Thoracic aorta (tissue), 2 donors: Measurements from ENCODE around the gene INHA. TPM values are rescaled to one million over a fixed set of nuclear protein-coding genes. Genes with fewer than 3 reads are reported as not detected.

Experiments
- ATAC-seq: fragments of 150-250 bp; one replicate; pipeline ENCODE4 v1.8.0; 2017; ENCODE audit warnings: low read depth; ENCODE audit not compliant: insufficient number of reproducible peaks, low FRiP score
- DNase-seq: peaks from one replicate; pipeline ENCODE4 v3.0.0-alpha.2; 2020; ENCODE audit warnings: low spot score
- H3K27ac ChIP-seq, 2 donors: fragments of 200-600 bp; sonication (generic); 1 replicate in 1 of 2; 2 replicates in 1 of 2; pipeline ENCODE4 v1.5.1; 2016; ENCODE audit warnings: mild to moderate bottlenecking in 2 of 2, moderate library complexity in 2 of 2
- H3K27me3 ChIP-seq: fragments of 200-600 bp; sonication (generic); replicated peaks from 2 replicates; pipeline ENCODE4 v1.6.0; 2016; ENCODE audit warnings: mild to moderate bottlenecking; ENCODE audit not compliant: insufficient read depth
- H3K36me3 ChIP-seq: fragments of 200-600 bp; sonication (generic); one replicate; pipeline ENCODE4 v1.5.1; 2016
- H3K4me1 ChIP-seq, 2 donors: fragments of 200-600 bp; sonication (generic); 1 replicate in 1 of 2; 2 replicates in 1 of 2; pipeline versions ENCODE4 v1.5.1 to v1.6.0; 2016; ENCODE audit warnings: low read depth in 2 of 2, mild to moderate bottlenecking in 1 of 2; ENCODE audit not compliant: control insufficient read depth in 1 of 2
- H3K4me3 ChIP-seq: fragments of 200-600 bp; sonication (generic); 2 replicates; pipeline ENCODE4 v1.5.1; 2016; ENCODE audit warnings: mild to moderate bottlenecking
- H3K9me3 ChIP-seq: fragments of 200-600 bp; sonication (generic); 2 replicates; pipeline ENCODE4 v1.5.1; 2016
- CTCF ChIP-seq: fragments of 200-600 bp; sonication (generic); IDR thresholded peaks from one replicate; pipeline ENCODE4 v1.5.1; 2019; ENCODE audit warnings: antibody characterized with exemption
- total RNA-seq, 2 donors: library from RNA; depleted of rRNA; stranded (reverse); fragments of >200 nt; gene quantifications; one replicate each; pipeline versions ENCODE4 v1.1.0 to v1.2.3, GENCODE V29; 2016

INHA gene
- total RNA-seq, 2 donors from 2014 or later = 1.2 to 1.6 TPM

- ATAC-seq (no peak), DNase-seq (no peak)
- Histone ChIP-seq H3K27me3 (no peaks in the 10 kb centered on the region), H3K36me3 (no peaks in the 10 kb centered on the region), H3K4me3 (no peak overlapping the region), H3K4me1 (peaks cover 6 to 16% of the 10 kb centered on the region in 2 donors), H3K9me3 (no peaks in the 10 kb centered on the region), H3K27ac (no peak overlapping the region)
- TF ChIP-seq CTCF = no peak
Measured at GRCh38 chr2:219595256-219595655, 23.1 kb downstream of the INHA start.

GRCh38 chr2:219596954-219597551 lies 24.9 kb downstream of the INHA start:
- TF ChIP-seq CTCF = no peak
- no peak for DNase-seq
- no peaks in the 10 kb centered on the region for H3K36me3 ChIP-seq
- peaks cover 6 to 16% of the 10 kb centered on the region in 2 donors for H3K4me1 ChIP-seq
- ATAC-seq = peak; percentile 7
- H3K27me3 ChIP-seq = no peaks in the 10 kb centered on the region
- peak overlapping the region; percentile 84 to 95 for H3K27ac ChIP-seq
- H3K4me3 ChIP-seq = peak overlapping the region; percentile 92
- no peaks in the 10 kb centered on the region for H3K9me3 ChIP-seq

DNA sequence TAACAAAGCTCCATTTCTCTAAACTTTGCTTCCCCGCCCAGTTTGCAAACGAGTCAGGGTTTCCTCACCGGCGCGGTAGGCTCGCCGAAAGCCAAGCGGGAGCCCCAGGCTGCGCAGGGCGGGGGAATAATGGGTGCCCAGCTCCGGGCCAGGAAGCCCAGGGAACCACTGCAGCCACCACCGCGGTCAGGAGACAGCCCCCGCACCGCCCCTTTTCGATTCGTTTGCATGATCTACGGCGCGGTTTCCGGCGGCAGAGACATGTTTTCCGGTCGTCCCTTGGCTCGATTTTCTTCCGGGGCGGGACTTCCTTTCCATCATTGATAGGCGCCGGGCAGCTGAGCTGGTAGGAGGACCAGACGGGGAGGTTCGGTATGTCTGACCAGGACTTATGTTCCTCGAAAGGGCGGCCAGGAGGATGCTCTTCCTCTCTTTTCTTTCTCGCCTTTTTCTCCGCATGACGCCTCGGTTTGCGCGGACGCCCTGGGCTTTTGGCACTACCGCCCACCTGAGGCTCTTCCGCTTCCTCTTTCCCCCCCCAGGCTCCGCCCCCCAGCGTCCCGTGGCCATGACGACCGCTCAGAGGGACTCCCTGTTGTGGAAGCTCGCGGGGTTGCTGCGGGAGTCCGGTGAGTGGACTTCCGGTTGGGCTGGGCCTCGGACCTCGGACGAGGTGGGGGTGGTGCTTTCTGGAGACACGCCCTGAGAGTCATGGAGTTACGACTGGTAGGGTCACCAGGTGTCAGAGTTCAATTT lies 25.6 kb downstream of the INHA start, which contains the start of gene STK11IP:
TSS of gene STK11IP (plus strand) at position 306 of the 756 bp plus-strand sequence. CDS start at position 569, 263 bp downstream.
- ATAC-seq (peak; percentile 97), DNase-seq (peak; percentile 97)
- no peaks in the 10 kb centered on the region for H3K27me3 ChIP-seq
- peaks cover 6 to 16% of the 10 kb centered on the region in 2 donors for H3K4me1 ChIP-seq
- H3K4me3 ChIP-seq = peak within 1 kb of the TSS; percentile 92
- TF ChIP-seq CTCF = no peak
- peaks cover 4% of the 10 kb centered on the region for H3K36me3 ChIP-seq
- no peaks in the 10 kb centered on the region for H3K9me3 ChIP-seq
- H3K27ac ChIP-seq = peak within 1 kb of the TSS; percentile 84 to 95

DNA sequence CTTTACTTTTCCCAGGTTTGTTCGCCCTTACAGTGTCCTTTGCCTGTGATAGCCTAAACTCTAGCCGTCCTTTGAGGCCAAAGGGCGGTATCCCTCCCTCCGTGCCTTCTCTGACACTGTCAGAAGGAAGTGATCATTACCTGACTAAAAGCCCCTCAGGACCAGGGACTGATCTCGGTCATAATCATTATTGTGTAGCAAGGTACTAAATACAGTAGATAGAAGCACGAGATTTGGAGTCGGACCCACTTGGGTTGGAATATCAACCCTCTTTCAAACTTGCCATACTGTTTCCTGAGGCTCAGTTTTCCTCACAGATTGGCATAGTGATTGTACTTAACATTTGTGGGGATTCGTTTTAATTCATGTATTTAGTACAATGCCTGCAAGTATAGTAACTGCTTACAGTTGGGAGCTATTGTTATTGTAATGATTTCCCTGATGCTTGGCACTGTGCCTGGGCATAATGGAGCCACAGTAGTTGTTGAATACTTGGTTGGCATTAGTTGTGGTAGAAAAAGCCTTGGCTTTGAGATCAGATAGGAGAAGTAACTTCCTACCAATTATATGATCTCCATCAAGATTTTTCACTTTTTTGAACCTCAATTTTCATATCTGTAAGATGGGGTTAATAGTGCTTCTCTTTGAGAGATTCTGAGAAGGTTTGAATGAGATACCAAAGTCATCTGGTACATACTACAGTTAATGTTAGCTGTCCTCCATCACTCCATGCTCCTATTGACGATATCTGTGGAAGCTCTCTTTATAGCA lies 26.4 kb downstream of the INHA start:
- peaks cover 6 to 16% of the 10 kb centered on the region in 2 donors for H3K4me1 ChIP-seq
- TF ChIP-seq CTCF = no peak
- H3K36me3 ChIP-seq = peaks cover 7% of the 10 kb centered on the region
- DNase-seq (no peak), ATAC-seq (no peak)
- H3K4me3 ChIP-seq = peak overlapping the region; percentile 92
- H3K9me3 ChIP-seq = no peaks in the 10 kb centered on the region
- peak overlapping the region; percentile 84 to 95 for H3K27ac ChIP-seq
- H3K27me3 ChIP-seq = no peaks in the 10 kb centered on the region

DNA sequence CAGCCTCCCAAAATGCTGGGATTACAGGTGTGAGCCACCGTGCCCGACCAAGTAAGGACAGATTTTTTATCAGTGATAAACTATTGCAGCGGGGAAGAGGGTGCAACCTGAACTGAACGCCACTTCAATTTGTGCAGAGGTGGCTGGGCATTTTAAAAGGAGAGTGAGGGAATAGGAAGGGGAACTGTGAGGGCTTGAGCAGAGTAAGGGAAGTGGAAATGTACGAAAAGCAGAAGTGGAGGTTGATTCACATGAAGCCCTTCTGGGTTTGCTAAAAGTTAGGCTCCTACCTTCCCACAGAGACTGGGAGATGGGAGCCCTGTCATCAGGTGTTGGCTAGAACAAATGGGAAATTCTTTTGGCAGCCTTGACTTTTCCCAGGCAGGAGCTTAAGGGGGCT lies 31.7 kb downstream of the INHA start:
- ATAC-seq = no peak
- H3K4me3 ChIP-seq = no peak overlapping the region
- DNase-seq = no peak
- no peaks in the 10 kb centered on the region for H3K9me3 ChIP-seq
- H3K27me3 ChIP-seq = no peaks in the 10 kb centered on the region
- no peak overlapping the region for H3K27ac ChIP-seq
- H3K36me3 ChIP-seq = peaks cover 38% of the 10 kb centered on the region
- no peak for TF ChIP-seq CTCF
- peaks cover 0 to under 1% of the 10 kb centered on the region in 2 donors for H3K4me1 ChIP-seq
